HG03139 (cell line): ENCODE results near the gene KRT76.

ENCODE experiments used
- ATAC-seq: cut with Tn5 transposase; IDR thresholded peaks from one replicate; pipeline ENCODE4 v1.9.1; 2021; ENCODE audit not compliant: unreplicated experiment

Gene KRT76

DNA sequence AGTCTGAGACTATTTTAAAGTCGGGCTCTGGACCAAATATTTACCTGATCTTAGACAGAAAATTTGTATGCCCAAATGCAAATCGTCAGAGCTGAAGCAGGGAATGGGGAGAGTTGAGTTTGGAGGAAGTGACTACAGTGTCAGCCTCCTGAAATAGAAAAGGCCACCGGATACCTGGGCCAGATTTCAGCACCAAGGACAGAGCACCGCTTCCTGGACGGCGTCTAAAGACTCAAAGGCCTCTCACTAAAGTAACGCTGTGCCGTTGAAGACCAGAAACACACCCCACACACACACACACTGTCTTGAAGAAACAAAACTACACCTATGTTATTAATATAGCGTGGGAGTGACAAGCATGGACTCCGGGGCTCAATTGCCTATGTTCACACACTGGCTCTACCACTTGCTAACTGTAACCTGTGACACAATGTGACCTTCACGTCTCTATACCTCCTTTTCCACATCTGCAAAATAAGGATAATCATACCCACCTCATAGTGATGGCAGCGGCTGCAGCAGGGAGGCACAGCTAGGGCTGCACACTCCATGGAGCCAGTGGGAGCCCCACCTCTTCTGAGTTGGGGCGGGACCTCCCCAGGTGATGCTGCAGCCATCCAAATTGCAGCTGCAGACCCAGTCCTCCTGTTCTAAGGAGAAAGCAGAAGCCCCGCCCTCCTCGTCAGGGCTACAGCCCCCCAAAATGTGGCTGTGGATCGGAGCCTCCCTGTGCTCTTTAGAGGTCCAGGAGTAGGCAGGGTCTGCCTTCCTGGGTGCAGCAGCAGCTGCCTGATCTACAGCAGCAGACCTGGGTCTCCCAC, 35.6 kb downstream of the KRT76 start:
- ATAC-seq: no peak

DNA sequence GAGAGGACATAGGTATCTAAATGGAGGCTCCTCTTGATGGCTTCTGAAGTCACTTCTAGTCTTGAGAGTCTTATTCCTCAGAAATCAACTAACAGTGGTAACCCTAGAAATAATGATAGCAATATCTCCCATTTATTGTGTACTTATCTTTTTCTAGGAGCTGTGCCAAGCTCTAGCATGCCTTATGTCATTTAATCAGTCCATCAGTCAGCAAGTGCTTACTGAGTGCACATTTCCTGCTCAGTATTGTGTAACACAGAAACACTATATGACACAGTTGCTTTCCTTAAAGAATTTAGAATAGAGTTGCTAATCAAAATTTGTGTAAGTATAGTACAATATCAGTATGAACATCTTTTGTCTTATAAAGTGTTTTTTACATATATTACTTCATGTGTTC, 36.6 kb downstream of the KRT76 start:
- ATAC-seq: no peak

DNA sequence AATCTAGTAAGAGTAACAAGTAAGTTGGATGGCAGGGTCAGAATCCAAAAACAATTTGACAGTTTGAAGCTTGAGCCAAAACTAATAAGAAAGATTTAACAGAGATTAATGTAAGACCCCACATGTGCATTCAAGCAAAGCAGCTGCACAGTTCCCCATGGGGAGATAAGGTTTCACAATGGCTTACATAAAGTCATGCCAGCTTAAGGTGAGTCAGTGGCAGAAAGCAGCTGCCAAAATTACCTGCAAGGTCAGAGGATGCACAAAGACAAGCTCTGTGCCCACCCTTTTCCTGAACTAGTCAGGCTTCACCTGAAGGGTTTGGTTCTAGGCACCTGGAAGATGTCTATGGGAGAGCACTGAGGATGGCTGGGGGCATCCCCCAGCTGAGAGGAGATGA, 37.2 kb downstream of the KRT76 start:
- ATAC-seq: no peak

DNA sequence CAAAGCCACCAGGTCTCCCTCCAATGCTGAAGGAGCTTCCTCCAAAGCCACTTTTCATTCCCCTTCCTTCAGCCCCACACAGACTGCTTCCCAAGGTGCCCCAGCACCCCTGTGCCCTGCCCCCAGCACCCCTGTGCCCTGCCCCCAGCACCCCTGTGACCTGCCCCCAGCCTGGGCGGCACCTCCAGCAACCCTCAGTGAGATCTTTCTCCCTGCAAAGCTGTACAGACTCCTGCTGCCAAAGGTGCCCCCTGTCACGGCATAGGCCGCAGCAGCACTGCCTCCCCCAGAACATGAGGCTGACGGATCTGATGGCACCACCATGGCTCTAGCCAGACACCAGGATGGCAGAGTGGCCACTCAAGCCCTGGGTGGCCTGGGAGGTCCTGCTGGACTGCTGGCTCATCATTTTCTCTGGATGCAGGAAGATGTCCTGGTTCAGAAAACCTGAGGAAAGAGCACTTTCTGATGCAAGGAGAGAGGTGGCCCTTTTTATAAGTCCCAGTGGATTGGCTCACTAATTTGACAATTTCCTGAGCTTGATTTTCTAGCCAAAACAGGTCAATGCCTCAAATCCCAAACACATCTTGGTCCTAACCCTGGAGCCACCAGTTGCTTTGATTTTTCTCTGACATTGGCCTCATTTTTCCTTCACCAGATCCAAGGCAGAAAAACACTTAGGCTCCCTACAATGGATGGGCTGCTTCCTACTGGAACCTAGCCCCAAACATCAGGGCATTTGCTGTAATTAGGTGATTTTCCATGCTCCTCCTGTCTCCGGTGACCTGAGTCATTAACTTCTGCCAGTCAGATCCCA, 41.1 kb downstream of the KRT76 start:
- no peak for ATAC-seq

DNA sequence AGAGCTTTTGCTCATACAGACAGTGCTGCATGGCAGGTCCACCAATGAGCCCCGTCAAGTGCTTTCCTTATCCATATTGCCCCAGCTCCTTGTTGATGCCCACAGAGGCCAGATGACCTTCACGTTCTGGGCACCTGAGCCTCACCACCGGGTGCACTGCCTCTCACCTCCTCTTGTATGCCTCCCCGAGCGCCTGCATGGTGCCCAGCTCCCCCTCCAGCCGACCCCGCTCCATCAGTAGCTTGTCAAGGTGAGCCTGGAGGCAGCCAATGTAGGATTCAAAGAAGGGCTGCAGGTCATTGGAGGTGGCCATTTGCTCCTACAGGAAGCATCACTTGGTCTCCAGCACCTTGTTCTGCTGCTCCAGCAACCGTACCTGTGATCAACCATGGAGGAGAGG, 42.0 kb downstream of the KRT76 start:
- no peak for ATAC-seq

DNA sequence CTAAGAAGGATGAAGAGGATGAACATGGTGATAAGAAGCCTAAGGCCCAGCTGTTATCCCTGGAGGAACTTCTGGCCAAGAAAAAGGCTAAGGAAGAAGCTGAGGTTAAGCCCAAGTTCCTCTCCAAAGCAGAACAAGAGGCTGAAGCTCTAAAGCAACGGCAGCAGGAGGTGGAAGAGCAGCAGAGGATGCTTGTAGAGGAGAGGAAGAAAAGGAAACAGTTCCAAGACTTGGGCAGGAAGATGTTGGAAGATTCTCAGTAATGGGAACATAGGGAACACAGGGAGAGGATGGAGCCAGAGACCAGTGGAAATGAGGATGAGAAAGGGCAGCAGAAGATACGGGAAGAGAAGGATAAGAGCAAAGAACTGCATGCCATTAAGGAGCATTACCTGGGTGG, 46.4 kb downstream of the KRT76 start:
- no peak for ATAC-seq

DNA sequence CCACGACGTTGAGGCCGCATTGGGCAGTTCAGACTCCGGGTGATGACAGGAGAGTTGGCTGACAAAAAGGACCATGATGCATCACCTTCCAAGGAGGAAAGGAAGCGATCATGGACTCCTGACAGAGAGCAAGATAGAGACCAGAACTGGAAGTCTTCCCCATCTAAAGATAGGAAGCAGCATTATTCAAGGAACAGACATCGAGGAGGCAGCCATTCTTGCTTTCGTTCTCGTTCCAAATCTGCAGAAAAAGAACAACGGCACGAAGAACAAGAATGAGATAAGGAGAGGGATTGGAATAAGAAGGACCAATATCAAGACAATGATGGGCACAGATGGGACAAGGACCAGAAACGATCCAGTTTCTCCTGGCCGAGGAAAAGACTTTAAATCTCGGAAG, 46.8 kb downstream of the KRT76 start:
- ATAC-seq: no peak

DNA sequence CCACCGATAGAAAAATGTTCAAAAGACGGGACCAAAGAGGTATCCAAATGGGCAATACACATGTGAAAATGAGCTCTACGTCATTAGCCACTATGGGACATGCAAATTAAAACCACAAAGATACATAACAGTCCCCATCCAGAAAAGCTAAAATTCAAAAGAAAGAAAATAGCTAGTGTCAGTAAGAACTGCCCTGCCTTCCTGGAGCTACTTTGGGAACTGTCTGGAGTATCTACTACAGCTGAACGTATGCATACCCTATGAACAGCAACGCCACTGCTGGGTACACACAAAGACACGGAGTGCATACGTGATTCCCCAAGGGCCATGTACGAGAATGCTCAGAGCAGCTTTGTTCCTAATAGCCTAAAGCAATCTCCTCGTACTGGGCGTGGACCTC, 48.0 kb downstream of the KRT76 start:
- ATAC-seq: no peak

DNA sequence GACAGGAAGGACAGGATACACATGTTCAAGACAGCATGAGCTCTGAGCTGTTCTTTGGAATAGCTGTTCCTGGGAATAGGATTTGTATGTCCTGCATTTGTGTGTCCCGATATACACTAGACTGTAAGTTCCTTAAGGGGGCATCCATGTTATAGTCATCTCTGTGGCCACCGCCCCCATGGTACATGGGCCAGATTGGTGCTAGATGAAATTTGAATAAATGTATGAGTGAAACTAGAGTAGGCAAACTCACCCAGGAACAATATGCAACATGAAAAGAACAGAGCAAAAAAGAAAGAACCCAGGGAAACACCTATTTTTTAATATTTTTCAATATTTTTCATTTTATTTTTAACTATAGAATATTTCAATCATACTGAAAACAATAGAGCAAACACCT, 48.8 kb downstream of the KRT76 start:
- no peak for ATAC-seq

DNA sequence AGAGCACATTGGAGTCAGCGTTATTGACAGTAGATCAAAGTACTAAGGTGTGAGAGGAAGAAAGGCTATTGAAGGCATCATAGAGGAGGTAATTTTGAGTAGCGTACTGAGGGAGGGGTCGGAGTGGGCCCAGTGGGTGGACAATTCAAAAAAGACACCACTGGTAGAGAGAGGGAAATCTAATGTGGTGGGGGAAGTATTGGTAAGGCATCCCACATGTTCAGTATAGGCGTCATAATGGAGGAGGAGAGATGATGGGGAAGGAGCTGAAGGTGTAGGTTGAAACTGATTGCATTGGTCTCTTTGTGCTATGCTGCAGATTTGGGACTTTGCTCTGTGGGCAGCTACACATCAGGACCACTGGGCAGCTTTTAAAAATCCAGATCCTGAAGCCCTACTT, 50.1 kb downstream of the KRT76 start:
- no peak for ATAC-seq

DNA sequence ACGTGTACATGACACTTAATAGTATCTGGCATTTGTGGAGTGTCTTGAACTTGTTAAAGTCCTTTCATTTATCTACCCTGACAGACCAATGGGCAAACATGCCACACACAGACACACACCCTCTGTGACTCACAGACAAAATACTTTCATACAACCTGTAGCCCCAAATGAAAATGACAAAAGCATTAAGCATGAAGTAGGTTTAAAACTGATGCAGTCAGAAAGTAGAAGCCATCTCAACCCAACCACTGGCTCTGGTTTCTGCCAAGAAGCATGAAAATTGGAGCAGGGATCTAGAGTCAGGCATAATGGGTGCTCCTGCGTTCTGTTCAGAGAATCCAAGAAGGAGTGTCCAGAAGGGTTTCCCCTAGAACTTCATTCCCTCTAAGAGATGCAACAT, 50.7 kb downstream of the KRT76 start:
- ATAC-seq: no peak

DNA sequence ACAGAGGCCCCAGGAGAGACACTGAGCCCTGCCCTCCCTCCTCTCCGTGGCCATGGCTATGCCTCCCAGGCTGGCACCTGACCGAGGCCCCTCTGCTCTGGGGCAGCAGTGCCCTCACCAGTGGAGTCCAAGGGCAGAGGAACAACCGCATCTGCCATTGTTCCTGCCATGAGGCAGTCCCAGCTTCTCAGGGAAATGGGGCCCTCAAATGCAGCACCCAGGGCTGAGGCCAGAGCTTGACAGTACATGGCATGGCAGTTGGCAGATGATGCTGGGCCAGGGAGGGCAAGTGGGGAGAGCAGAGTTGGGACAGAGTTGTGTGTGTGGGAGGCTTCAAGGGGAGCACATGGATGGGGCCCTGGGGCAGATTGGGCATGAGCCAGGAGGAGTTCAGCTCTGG, 52.8 kb downstream of the KRT76 start:
- no peak for ATAC-seq

DNA sequence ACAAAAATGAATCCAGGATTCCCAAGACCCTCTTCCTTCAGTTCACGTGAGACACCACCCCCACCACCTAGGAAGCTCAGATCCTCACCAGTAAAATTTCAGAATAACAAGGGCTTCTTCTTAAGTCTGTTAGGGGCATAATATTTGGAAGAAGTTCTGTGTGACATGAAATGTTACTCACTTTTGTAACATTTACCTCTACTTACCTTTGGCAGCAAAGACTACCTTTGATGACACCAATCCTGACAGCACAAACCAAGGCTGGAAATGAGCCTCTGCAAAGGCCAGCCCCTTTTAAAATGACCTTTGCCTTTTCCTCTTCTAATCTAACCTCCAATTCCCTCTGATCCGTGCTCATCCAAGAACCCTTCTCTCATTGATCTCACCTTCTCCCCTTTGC, 54.5 kb downstream of the KRT76 start:
- ATAC-seq: no peak

DNA sequence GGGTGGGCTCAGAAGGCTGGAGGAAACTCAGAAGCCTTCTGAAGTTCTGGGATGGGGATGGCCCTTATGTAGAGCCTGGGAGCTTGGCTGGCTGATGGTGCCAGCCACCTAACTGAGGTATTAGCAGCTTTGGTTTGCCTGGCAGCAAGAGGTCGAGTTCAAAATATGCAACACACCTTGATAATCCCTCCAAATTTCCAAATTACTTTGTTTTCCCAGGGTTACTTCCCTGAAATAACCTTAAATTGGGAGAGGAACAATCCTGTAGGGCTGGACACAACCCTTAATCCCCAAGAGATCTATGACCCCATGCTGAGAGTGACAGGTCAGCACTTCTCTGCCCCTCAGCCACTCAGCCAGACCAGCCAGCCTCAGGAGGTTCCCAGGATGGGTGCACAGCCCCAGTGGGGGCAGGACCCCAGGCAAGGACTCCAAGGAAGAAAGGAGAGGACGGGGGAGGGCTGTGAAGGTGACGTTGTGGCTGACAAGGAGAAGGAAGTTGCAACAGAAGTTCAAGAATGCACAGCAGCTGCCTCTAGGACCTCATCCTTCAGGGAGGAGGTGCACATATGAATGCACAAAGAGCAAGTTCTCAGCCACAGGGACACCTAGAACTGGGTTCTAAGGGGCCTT, 55.2 kb downstream of the KRT76 start:
- no peak for ATAC-seq

DNA sequence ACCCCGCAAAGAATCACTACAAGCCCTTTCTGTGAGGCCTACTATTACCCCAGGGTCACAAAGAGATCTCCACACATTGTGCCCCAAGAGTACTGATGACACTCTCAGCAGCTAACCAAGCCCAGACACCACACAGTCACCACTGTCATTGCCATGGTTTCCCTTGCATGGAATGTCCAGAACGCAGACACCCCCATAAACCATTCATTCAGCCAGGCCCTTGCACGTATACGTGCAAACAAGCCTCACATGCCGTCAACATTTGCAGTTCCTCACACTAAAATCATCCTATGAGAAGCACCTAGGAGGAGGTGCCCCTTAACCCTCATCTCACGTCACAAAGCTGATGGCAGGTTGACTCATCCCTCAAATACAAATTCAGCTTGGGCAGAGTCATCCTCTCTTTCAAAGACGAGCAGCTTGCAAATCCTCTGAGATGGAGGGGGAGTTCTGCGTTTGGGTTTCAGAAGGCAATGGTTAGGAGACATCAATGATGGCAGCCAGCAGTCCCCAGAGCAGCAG, 56.7 kb downstream of the KRT76 start:
- no peak for ATAC-seq
